Activated naive CD4-positive, alpha-beta T cell treated with anti-CD3 and anti-CD28 coated beads, Interleukin-2, amount 50 U/mL, for 16 hours (primary cell): ENCODE results near the gene ABL1.
"Not testable (repeated sequence)": the region's sequence is repeated elsewhere in the genome, so short reads cannot be mapped to it uniquely, and the experiment has no call there.

ENCODE experiments used
- DNase-seq: peaks from one replicate; pipeline ENCODE4 v3.0.0-alpha.2; 2020

ABL1 gene

DNA sequence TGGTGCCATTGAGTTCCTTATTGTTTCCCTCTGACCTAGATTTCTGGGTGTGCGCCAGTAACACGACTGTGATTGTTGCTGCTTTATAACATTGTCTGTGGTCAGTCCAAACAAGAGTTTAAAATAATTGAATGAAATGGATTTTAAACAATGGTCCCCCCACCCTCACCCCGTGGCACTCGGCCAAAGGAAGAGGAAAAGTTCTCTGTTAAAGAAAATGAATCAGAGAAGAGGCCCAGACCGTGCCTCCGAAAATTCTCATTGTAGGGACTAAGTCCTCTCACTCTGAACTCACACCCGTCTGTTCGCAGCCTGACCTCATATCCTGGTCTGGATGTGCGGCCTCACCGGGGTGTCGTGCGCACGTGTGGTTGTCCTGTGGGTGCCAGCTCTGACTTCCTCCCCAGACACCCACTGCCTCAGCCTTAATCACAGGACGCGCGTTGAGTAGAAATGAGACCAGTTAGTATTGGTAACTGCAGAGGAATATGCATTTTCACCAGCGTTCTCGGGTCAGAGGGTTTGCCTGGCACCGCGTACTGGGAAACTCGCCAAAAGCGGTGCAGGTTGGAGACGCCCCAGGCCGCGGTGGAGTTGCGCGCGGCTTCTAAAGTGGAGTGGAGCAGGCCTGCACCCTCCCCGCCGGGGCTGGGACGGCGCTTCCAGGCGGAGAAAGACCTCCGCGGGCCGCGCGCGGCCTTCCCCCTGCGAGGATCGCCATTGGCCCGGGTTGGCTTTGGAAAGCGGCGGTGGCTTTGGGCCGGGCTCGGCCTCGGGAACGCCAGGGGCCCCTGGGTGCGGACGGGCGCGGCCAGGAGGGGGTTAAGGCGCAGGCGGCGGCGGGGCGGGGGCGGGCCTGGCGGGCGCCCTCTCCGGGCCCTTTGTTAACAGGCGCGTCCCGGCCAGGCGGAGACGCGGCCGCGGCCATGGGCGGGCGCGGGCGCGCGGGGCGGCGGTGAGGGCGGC, at the start of gene ABL1:
ABL1 (plus strand) TSS at position 884 of the 966 bp plus-strand sequence. CDS start 193 bp downstream, outside the sequence.
- DNase-seq: peak; percentile 56

- DNase-seq: no peak
These were observed 49.0 kb upstream of the ABL1 start for GRCh38 chr9:130785940-130786508.

DNA sequence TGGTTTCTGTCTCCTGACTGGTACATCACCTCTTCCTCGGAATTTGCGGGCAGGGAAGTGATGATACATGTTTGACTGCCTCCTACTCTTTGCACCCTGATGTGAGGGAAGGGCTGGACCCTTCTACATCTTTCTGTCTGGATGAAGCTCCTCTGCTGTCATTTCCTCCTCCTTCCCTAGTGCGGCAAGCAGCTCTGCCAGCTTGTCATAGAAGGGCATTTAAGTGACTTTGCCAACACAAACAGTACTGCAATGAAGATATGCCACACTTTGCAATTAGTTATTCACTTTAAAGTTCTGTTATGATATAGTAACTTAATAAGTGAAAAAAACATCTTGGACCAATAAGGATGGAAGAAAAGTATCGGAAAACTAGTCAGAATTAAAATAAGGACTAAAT, 48.5 kb upstream of the ABL1 start:
- no peak for DNase-seq

GRCh38 chr9:130789747-130790672, 45.0 kb upstream of the ABL1 start:
- no peak for DNase-seq

DNA sequence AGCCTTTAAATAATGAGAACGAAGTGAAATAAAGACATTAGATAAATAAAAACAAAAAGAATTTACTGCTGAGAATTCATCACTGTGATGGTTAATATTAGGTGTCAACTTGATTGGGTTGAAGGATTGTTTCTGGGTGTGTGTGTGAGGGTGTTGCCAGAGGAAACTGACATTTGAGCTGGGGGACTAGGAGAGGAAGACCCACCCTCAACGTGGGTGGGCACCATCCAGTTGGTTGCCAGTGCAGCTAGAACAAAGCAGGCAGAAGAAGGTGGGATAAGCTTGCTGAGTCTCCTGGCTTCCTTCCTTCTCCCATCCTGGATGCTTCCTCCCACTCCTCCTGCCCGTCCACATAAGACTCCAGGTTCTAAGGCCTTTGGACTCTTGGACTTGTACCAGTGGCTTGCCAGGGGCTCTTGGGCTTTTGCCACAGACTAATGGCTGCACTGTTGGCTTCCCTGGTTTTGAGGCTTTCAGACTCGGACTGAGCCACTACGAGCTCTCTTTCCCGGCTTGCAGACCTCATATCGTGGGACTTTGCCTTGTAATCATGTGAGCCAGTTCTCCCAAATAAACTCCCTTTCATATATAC, 43.7 kb upstream of the ABL1 start:
- DNase-seq: no peak

DNA sequence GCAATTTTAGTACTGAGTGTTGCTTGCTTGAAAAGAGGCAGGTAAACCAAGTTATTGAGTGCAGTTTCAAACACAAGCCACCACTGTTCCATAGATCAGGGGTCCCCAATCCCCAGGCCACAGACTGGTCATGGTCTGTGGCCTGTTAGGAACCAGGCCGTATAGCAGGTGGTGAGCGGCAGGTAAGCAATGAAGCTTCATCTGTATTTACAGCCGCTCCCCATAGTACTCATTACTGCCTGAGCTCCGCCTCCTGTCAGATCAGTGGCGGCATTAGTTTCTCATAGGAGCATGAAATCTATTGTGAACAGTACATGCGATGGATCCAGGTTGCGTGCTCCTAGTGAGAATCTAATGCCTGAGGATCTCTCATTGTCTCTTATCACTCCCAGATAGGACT, 41.5 kb upstream of the ABL1 start:
- DNase-seq: no peak

GRCh38 chr9:130794021-130794420, 41.0 kb upstream of the ABL1 start:
- not testable (repeated sequence) for DNase-seq

DNA sequence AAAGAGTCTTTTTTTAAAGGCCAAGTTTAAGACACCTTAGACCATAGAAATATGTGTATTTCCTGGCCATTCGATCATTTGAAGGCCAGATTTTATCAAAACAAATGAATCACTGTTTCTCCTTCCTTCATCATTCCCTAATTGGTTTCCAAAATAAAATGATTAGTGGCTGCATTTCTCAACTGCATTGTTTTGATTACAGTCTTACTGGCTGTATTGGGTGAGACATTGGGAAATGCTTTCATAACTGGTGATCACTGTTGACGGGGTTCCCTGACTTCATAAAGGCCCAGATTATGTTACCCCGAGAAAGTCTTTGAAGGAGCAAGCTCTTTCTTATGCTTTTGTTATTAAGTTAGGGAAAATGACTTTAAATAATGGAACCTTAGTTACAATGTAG, 40.6 kb upstream of the ABL1 start:
- not testable (repeated sequence) for DNase-seq

DNA sequence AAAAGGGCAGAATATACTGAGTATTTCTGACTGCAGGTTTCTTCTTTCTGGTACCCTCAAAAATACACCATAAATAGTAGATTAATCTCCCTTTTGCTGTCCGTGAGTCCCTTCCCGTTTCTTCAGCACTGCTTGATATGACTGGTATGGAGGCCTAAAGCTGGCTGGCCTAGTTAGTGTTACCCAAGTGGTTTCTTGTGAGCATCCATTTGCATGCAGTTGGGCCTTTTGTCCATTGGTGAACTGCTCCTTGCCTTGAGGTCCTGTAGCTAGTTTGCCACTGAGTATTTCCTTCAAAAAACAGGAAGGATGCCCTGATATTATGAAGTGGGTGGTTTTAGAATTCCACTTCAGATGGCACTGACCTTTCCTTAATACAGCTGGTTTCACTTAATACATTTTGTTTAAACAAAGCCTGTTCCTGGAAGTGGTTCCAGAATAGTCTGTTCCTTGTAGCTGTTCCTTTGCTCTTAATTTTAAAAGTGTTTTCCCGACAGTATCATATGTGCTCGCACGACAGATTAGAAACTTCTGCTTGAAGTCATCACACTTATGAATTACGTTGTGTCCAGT, 40.0 kb upstream of the ABL1 start:
- DNase-seq: no peak

GRCh38 chr9:130803116-130803515, 31.9 kb upstream of the ABL1 start:
- DNase-seq: not testable (repeated sequence)

- no peak for DNase-seq
These were observed 29.3 kb upstream of the ABL1 start for GRCh38 chr9:130805510-130806326.

GRCh38 chr9:130806327-130806716, 28.7 kb upstream of the ABL1 start:
- no peak for DNase-seq

- DNase-seq: no peak
These were observed 24.4 kb upstream of the ABL1 start for GRCh38 chr9:130810609-130811136.

GRCh38 chr9:130815242-130815808, 19.7 kb upstream of the ABL1 start:
- no peak for DNase-seq

- DNase-seq: no peak
These were observed 17.1 kb upstream of the ABL1 start for GRCh38 chr9:130817914-130818313.

GRCh38 chr9:130820135-130820738, 14.8 kb upstream of the ABL1 start:
- DNase-seq: no peak

- no peak for DNase-seq
These were observed 11.6 kb upstream of the ABL1 start for GRCh38 chr9:130823435-130823834.

GRCh38 chr9:130824079-130824478, 11.0 kb upstream of the ABL1 start:
- DNase-seq: no peak

DNA sequence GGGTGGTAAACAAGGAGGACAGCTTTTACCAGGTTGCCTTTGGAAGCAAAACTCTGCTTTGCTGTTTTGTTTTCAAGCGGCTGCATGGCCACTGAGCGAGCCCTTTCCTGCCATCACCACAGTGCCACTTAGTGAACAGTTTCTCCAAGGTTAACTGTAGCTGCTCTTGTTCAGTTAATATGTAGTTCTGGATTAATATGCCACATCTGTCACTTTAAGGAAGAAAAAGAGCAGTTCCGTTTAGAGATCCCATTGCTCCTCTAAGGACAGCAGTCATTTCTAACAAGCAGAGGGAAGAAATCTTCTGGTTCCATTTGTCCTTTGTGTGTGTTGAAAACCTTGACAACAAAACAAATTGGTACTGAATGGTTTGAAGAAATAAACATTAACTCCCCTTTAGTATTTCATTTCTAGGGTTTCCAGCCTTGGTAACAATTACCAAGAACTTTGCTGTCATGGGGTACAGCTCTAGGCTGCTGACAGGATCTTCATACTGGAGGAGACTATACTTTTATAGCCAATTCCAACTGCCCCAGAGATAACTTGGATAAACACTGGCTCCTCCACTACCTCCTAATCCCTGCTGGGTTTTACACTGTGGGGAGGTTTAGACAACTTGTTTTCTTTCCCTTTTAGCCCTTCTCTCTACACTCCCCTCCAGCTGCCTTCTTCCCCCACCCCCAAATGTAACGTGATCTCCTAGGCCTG, 10.3 kb upstream of the ABL1 start:
- no peak for DNase-seq

- DNase-seq: no peak
These were observed 9.8 kb upstream of the ABL1 start for GRCh38 chr9:130825351-130825651.
